Stimulated activated CD8-positive, alpha-beta memory T cell treated with anti-CD3 and anti-CD28 coated beads, Interleukin-12 subunit alpha, Interleukin-12 subunit beta, amount 100 ng/mL, for 24 hours (primary cell): ENCODE results near the gene AMPD3.
"Not testable (repeated sequence)": the region's sequence is repeated elsewhere in the genome, so short reads cannot be mapped to it uniquely, and the experiment has no call there.

Experiments used
- DNase-seq: peaks from one replicate; pipeline ENCODE4 v3.0.0-alpha.2; 2020; ENCODE audit errors: extremely low read depth

The AMPD3 gene

DNA sequence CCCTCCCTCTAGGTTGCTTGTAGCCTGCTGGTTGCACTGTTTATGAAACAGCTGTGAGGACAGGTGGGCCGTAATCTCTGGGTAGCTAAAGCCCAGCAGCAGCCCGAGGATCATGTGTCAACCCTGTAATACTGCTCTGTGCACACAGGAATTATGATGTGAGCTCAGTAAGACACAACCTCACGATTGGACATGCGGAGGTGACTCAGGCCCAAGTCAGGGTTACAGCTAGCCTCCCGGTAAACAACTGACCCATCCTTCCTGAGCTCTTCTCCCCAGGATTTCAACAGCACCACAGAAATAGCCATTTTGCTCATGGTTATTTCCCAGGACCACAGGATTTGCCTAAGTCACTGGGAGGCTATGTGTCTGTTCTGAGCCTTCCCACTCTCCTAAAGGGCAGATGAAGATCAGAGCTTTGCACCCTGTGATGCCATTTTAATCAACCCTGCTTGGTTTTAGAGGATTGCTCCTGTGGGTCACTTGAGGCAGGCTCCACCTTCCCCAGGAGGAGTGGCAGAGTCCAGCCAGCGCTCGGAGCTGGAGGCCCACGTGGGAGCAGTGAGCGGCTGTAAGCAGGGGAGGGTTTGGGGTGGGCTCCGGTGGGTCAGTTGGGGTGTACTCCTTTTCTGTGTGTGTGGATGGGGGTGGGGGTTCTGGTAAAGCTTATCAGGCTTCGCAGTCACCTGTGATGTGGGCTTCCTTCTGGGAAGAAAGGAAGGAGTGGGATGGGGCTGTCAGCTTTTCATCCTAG is at the start of gene AMPD3:
Gene AMPD3 (plus strand): TSS at position 387 of the 754 bp plus-strand sequence. CDS start 6,256 bp downstream, outside the sequence.
- DNase-seq: no peak

DNA sequence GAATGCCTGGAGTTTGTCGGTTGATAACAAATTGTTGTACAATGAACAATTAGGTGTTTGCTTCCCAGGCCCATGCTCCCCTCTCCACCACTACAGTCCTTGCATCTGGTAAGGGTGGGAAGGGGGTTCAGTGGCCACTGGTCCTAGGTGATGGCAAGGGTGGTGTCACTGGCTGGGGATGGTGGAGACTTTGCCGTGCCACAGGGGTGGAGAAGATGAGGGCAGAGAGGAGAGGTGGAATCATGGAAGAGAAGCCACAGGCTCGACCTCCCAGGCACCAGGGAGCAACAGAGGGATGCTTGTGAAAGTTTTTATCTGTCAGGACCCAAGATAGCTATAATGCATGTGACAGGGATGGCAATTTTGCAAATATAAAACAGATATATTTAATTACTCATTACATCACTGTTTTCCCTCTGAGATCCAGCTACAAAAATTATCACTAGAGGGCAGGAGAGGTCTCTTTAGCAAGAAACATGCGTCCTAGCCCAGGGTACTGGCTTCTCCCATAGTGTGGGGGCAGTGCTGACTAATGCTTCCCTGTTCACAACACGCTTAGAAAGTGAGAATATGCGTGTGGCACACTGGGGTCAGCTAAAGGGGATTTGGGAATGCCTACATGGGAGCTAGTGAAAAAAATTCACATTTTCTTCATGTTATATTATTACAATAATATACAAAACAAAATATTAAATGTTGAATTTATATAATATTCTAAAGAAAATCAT is 49.0 kb upstream of the AMPD3 start:
- peak; percentile 17 for DNase-seq

DNA sequence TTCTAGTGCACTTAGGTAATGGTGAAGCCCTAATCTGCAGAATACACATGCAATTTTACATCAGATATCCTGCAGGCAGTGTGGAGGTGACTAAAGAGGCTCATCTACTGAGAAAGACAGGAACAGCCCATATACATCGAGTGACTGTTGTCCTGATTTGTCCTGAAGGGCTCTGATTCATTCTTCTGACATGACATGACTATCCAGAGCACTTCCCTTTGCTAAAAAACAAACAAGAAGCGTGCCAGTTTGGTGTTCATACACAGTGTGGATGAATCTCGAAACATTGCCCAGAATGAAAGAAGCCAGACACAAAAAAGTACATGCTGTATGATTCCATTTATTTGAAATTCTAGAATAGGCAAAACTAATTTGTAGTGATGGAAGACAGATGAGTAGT is 48.0 kb upstream of the AMPD3 start:
- no peak for DNase-seq

DNA sequence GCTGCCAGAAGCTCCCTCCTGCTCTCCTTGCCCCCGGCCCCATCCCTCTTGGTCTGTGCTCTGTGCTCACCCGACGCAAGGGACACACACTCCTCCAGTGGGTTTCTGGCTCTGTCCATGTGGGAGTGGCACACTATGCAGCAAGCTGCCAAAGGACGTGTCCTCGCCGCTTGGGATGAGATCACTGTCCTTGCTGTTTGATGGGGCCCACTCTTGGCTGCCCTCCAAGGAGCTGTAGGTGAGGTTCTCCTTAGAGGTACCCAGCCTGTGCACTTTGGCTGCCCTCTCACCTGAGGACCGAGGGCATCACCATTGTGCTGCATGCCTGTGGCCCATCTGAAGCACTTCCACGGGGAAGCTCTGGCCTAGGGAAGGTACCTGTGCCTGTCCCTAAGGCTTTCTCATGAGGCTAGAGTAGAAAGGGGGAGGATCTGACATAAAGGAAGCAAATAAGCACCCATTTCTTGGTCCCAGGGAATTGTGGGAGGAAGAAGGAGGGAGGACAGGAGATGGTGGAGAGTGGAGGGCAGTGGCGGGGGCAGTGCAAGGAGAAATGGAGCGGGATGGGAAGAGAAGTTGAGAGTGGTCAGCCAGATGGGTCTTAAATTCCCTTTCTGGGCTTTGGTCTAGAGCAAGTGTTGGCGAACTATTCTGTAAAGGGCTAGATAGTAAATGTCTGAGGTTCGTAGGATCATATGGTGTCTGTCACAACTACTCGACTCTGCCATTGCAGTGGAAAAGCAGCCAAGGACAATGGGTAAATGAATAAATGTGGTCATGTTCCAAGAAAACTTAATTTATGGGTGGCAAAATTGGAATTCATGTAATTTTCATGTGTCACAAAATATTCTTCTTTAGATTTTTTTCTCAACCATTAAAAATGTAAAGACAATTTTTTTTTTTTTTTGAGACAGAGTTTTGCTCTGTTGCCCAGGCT is 47.0 kb upstream of the AMPD3 start:
- DNase-seq: no peak

DNA sequence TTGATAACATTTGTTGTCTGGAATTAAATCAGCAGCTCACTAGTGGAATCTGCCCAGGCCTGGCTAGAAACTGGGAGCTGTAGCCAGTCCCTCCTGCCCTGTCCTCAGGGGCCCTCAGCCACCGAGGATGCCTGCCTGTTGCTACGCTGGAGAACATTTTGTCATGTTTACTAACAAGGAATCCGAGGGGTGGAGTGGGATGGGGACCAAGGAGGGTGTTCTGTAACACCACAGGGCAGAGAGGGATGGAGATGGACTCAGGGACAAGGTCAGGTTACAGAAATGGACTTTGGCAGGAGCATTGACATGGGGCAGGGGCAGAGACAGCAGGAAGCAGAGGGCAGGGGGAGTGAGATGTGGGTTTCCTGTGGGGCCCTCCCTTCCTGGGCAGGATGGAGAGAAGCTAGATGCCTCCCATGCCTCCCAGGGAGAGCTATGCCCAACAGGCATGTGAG is 45.8 kb upstream of the AMPD3 start:
- DNase-seq: no peak

DNA sequence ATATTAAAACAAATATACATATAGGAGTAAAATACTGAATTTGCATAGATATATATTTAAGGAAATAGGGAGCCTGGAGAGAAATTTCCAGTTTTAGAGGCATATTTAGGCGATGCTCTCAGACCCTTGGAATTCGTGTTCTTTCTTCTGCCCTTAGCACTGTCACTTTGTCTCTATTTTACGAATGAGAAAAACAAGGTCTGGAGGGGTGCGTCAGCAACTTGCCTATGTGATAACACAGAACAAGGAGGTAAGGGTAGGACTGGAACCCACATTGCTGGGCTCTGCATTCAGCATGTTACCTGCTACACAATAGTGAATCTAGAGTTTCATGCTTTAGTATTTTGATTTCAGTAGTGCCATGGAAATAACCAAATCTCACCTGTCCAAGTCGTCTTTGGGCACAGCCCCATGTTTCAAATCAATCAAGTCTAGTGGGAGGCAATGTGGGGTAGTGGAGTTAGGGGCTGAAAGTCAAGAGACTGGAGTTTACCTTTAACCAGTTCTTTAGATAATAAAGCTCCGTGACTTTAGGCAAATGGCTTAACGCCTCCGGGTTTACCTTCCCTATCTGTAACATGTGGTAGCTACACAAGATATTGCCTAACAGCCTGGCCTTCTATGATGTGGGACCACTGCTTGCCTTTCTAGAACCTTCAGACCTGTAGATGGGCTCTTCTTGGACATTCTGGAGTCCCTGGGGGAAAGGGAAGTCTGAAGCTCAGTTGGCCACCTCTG is 44.8 kb upstream of the AMPD3 start:
- no peak for DNase-seq

DNA sequence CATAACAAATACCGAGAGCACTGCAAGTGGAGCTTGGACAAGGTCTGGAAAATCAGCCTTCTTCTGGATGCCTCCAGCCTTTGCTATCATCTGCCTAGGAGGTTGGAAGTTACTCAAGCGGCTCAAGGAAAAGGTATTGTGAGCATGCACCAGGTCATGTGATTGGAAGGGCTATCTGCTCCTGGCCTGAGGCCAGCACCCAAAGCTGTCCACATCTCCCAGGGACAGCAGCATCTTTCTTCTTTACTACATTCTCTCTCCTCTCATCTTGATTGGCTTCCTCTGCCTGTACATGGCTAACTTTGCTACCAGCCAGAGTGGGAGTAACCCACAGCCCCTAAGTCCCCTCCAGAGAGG is 44.2 kb upstream of the AMPD3 start:
- no peak for DNase-seq

DNA sequence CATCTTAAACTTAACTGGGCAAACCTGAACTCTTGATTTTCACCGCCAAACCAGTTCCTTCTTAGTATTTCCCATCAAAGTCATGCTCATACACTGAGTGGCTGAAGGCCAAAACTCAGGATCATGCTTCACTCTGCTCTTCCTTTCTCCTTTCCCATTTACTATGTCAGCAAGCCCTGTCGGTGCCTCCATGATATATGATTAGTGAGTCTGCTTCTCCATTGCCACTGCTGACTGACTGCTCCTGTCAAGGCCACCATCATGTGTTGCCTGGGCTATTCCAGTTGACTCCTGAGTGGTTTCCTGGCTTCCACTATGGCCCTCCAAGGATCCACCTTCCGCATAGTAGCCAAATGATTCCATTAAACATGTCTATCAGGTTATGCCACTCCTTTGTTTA is 42.8 kb upstream of the AMPD3 start:
- no peak for DNase-seq

DNA sequence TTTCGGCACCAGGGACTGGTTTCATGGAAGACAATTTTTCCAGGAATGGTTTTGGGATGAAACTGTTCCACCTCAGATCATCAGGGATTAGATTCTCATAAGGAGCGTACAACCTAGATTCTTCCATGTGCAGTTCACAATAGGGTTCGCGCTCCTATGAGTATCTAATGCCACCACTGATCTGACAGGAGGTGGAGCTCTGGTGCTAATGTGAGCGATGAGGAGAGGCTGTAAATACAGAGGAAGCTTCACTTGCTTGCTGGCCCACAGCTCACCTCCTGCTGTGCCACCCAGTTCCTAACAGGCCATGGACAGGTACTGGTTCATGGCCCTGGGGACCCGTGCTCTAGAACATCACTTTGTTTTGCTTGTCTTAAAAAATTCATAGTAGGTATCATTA is 41.8 kb upstream of the AMPD3 start:
- DNase-seq: no peak

DNA sequence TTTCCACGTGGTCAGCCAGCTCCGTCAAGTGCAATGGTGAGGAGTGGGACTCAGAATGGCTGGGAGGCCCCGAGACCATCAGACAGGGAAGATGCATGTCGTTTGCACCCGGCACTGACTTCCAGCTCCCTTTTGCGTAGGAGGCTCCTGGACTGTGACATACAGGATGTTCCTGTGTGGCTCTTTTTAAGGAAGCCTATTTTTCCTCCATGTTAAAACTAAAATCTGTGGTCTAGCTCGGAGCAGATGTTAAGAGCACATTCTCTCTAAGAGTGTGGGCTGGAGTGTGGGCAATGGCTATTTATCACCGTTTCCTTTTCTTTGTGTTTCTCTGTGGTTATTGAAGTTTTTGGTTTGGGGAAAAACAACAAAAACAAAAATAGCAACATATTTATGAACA is 40.9 kb upstream of the AMPD3 start:
- no peak for DNase-seq

DNA sequence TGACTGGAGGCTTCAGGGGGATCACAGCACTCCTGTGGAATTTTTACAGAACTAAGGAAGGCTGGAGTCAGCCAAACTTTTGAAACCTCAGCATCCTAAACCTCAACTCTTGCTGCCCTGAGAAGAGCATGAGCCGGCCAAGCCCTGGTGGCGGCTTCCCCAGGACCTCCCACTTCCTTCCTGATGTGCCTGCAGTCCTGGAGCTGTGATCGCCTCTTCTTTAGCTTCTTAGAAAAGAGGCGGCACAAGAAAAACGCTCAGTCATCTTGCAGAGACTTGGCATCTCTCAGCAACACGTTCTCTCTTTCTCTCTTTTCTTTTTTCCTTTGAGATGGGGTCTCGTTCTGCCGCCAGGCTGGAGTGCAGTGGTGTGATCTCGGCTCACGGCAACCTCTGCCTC is 40.4 kb upstream of the AMPD3 start:
- no peak for DNase-seq

DNA sequence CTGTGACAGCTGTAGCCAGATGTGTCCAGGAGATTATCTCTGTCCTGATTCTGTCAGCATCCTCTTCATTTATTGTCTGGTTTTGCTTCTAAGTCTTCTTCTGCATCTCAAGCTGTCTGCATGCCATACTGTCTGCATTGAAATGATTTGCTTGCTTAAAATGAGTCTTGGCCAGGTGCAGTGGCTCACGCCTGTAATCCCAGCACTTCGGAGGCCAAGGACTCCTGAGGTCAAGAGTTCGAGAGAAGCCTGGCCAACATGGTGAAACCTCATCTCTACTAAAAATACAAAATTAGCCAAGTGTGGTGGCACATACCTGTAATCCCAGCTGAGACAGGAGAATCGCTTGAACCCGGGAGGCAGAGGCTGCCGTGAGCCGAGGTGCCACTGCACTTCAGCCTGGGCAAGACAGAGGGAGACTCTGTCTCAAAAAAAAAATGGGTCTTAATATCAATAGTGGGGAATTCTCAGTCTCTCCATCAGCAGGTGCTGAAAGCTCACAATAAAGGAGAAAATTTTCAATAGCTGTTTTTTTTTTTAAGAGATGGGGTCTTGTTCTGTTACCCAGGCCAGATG is 39.2 kb upstream of the AMPD3 start:
- no peak for DNase-seq

DNA sequence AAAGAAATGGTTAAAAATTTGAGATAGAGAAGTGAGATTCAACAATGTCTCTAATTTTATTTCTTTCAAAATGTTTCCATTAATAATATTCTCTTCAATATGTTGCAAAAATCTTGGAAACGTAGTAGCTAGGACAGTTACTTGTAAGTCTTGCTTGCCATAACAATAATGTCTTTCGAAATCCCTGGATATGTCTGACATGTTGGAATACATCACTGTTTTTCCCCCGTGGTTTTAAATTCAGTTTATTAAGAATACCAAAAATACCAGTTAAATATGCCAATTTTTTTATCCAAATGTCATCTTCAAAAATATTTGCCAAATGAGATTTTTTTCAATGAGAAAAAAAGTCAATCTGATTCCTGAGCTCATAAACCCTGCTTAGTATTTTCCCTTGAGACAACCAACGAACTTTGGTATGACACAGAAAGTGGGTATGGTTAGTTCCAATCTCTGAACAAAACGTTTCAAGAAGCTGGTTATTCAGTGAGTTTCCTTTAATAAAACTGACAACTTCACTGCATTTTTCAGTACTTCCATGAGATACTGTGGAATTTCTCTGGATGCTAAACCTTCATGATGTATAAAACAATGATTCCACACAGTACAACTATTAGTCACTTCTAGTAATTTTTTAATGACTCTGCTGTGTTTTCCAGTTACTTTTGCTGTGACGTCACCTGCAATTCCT is 36.7 kb upstream of the AMPD3 start:
- no peak for DNase-seq

DNA sequence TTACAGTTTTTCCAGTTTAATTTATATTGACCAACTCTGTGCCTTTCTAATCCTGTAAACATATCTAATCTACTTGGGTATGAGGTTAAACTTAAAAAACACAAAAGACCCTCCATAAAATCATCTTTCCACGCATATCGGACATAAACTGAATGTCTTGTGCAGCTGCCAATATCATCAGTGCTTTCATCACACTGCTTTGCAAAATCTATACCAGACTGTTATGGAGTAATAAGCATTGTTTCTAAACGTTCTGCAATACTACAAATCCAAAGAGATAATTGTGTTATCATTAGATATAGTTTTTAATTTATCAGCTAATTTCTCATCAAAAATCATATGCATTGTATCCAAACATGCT is 36.1 kb upstream of the AMPD3 start:
- DNase-seq: no peak

DNA sequence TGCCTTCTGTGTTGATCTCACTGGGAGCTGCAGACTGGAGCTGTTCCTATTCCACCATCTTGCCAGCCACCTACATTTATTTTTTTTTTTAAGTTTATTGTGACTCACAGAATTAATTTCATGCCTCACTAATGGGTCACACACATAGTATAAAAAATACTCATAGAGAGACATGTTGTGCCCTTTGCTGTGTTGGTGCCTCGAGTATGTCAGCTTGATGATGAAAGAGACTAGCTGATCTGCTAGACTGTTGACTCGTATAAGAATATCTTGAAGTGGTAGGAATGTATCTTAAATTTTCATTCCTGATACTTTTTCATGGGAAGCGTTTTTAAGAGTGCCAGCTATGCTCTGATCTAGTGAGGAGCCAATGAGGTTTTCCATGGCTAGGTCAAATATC is 28.6 kb upstream of the AMPD3 start:
- no peak for DNase-seq

DNA sequence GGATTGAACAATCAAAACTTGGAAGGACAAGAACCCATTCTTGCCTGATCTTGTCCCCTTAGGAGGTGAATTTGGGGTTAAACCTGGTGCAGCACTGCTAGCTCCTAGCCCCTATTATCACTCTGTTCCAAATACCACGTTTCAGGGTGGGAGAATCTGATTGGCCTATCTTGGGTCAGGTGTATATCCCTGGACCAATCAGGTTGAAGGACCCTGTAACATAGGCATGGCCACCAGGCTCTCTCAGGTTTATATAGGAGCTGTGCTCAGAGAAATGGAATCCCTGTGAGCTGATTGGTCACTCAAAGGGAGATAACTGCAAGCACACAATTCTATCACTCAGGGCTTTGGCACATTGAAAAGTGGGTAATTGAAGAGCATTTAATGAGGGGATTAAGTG is 26.6 kb upstream of the AMPD3 start:
- DNase-seq: no peak

DNA sequence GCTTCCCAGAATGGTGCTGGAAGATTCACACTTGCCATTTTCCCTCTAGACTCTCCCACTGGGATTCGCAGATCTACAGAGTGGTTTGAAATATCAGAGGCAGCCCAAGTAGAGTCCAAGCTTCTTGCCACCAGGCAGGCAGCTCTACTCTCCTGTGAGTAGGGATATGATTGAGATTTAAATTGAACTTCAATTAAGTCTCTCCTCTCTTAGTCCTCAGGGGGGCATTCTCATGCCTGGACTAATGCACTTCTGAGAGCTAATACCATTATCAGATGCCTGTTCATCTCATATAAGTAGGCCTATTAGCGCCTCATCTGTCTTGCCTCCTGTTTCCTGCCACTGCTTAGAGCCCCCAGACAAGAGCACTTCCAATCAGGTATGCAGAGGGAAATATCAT is 25.5 kb upstream of the AMPD3 start:
- DNase-seq: no peak

DNA sequence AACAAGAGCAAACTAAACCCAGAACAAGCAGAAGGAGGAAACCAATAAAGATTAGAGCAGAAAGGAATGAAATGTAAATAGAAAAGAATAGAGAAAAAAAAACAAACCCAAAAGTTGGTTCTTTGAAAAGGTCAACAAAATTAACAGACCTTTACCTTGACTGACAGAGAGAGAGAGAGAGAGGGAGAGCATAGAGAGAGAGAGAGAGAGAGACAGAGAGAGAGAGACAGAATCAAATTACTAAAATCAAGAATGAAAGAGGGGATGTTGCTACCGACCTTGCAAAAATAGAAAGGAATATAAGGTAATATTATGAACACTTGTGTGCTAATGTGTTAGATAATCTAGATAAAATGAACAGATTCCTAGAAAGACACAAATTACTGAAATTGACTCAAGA is 22.6 kb upstream of the AMPD3 start:
- DNase-seq: no peak

DNA sequence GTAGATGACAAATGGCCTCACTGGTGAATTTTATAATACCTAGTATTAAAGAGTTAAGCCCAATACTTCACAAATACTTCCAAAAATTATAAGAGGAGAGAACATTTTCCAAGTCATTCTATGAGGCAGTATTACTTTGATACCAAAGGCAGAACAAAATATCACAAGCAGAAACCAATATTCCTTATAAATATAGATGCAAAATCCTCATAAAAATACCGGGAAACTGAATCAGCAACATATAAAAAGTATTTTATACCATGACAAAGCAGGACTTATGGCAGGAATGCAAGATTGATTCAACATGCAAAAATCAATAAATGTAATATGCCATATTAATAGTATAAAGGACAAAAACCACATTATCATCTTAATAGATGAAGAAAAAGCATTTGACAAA is 22.1 kb upstream of the AMPD3 start:
- no peak for DNase-seq

DNA sequence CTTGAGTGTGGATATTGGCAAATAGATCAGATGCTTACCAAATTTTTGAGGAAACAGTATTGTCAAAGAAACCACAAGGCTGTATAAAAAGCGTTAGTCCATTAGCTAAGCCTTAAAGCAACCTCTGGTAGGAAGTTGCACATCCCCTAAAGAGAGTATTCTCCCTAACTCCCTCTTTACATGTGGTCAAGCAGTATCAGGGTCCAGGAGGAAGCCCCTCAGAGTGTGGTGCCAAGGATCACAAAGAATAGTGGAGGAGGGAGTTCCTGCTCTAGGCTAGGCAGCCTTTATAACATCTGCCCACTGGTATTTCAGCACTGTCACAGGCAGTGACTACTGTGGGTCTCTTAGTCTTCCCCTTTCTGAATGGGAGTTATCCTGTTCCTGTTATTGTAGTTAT is 18.8 kb upstream of the AMPD3 start:
- no peak for DNase-seq

DNA sequence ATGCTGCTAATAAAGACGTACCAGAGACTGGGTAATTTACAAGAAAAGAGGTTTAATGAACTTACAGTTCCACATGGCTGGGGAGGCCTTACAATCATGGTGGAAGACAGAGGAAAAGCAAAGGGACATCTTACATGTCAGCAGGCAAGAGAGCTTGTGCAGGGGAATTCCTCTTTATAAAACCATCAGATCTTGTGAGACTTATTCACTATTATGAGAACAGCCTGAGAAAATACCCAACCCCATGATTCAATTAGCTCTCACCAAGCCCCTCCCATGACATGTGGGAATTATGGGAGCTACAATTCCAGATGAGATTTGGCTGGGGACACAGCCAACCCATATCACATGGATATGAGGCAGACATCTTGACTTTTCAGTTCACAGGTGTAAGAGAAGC is 18.4 kb upstream of the AMPD3 start:
- not testable (repeated sequence) for DNase-seq
